WI38 (cell line): ENCODE data around the gene PRKCE.

Experiments
- H3K4me3 ChIP-seq: 2 replicates; pipeline ENCODE4 v1.5.1; 2011; ENCODE audit warnings: low read depth, mild to moderate bottlenecking, control low read depth, low read length
- TF ChIP-seq, protein P1 (sequence below): IDR thresholded peaks from 2 replicates; pipeline ENCODE4 v1.5.1; 2012; ENCODE audit warnings: low read depth, mild to moderate bottlenecking, control low read depth, low read length

Gene PRKCE

DNA sequence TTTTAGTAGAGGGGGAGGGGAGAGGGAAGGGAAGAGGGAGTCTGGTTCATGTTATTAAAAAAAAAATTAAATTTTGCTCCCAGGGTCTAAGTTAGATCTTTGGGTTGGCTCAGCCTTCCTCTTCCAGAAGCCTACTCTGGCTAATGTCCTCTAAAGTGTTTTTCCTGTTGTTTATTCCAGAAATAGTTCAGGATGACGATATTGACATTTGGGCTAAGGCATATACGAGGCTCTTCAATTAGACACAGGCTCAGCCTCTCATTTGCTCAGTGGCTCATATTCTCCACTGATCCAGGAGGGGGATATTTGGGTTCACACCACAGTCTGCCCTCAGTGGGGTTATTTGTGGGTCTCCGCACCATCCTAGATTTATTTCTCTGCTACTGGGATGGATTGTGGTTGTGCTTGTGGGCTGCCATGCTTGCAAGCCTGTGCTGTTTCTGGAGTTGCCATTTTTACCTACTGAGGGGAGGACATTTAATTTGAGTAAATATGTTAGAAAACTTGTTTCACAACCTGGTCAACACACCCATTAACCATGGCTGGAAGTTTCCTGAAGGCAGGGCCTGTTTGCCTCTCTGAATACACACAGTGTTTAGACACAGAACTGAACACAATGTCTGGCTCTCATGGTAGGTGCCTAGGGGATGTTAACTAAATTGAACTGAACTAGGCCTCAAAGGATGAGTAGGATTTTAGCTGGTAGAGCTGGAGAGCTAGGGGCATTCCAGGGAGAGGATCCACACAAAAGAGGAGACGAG is 388.2 kb downstream of the PRKCE start:
- no peak overlapping the region for H3K4me3 ChIP-seq
- TF ChIP-seq, protein P1, sequence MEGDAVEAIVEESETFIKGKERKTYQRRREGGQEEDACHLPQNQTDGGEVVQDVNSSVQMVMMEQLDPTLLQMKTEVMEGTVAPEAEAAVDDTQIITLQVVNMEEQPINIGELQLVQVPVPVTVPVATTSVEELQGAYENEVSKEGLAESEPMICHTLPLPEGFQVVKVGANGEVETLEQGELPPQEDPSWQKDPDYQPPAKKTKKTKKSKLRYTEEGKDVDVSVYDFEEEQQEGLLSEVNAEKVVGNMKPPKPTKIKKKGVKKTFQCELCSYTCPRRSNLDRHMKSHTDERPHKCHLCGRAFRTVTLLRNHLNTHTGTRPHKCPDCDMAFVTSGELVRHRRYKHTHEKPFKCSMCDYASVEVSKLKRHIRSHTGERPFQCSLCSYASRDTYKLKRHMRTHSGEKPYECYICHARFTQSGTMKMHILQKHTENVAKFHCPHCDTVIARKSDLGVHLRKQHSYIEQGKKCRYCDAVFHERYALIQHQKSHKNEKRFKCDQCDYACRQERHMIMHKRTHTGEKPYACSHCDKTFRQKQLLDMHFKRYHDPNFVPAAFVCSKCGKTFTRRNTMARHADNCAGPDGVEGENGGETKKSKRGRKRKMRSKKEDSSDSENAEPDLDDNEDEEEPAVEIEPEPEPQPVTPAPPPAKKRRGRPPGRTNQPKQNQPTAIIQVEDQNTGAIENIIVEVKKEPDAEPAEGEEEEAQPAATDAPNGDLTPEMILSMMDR, result no peak

DNA sequence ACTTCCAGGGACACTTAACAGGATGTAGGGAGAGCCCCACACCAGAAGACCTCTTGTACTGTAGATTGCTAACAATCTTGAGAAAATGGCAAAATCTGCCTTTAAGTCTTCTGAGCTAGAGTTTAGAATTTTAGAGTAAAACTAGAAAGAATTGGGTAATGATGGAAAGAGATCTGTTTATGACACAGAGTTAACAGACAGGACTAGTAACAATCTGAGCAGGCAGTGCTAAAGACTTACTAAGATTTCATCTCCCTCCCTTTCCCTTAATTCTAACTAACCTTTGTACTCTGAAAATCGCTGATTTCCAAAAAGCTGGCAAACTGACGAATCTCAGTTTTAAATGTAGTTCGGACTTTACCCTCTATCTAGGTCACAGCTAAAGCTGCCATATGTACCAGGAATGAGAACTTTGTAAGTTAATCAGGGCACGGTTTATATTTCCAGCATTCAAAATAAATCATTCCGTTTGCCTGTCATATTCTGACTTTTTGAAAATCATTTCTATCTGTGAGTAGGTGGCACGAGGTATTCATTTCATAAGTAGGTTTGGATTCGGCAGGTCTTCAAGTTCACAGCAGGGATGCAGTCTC is 389.2 kb downstream of the PRKCE start:
- TF ChIP-seq, protein P1, result no peak
- H3K4me3 ChIP-seq, result no peak overlapping the region

DNA sequence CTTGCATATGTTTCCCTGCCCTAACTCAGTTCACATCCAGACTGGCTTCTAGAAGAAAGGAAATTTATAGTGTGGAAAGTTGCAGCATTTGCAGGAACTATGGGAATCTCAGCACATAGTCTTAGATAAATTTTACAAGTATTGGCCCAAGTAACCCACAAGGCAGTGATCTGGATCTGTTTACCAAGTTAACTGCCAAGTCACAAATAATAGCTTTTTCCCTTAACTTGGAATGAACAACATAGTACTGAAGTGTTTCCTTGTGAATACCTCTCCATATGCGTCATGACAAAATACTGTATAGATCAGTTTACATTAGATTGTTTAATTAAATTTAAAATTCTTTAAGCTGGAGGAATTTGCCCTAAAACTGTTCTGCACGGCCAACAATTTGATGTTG is 390.0 kb downstream of the PRKCE start:
- TF ChIP-seq, protein P1, result no peak
- H3K4me3 ChIP-seq, result no peak overlapping the region

DNA sequence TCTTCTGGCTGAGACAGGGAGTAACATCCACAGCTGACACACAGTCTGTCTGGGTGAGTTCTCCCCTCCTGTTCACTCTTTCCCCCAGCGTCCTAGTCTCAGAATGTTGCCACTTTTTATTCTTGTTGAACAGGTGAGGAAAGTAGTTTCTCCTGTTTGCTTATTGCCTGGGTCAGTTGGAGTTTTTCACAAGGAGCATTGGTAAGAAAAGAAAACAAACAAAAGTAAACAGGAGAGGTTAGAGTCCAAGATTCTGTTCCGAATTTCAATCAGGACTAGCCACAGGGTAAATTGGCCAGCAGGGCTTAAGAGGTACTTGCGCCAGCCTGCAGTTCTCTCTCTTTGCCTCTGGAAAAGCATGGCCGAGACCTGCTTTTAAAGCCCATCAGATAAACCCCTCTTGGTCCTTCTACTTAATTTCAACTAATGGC is 390.7 kb downstream of the PRKCE start:
- H3K4me3 ChIP-seq, result no peak overlapping the region

DNA sequence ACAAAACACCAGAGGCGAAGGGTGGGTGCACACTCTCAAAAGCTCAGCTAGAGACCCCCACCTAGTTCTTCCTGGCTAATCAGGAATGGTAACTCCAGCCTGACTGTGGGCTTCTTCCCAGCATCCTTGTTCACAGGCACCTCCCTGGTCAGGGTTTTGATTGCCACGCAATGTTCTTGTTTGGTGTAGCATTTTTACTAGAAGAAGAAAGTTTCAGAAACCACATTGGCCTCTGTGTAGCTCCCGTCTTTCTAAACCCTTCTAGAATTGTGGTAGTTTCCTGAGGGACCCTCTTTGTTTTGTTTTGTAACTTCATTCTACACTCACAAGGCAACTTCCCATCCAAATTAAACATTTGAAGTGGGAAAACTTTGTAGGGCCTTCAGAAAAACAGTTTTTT is 391.2 kb downstream of the PRKCE start:
- no peak overlapping the region for H3K4me3 ChIP-seq
- TF ChIP-seq, protein P1, result no peak

More for the DNA sequence above, 390.7 kb downstream of the PRKCE start:
- TF ChIP-seq, protein P1, result no peak

DNA sequence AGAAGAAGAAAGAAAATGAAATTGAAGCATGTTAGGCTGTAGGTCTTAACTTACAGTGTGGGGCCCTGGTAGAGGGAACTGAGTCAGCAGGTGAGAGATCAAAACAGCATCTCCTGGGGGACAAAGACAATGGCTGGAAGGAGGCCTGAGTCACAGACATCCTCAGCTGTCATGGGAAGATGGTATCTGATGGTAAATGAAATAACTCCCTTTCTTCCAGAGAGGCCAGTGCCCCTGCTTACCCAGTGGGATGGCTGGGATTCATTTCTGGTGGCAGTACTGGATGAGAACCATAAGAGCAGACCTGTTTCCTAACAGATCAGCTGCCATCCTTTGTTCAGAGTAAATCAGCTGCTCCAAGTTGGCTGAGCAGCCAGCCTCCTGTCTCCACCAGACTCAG is 394.4 kb downstream of the PRKCE start:
- no peak overlapping the region for H3K4me3 ChIP-seq
- TF ChIP-seq, protein P1, result no peak

DNA sequence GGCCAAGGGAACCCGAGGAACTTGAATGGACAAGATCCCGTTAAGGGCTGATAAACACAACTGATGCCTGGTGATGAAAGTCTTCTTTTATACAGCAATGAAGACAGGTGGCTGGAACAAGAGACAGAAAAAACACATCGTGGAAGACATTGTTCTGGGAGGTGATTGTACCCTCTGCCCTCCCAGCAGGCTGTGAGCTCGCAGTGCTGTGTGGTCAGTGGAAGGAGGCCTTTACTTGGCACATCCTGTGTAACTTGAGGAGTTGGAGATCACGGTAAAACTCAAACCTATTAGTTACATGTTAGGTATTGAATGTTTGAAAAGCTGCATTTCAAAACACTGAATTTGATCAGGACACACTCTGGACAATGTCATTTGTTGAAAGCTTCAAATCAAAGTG is 395.8 kb downstream of the PRKCE start:
- TF ChIP-seq, protein P1, result no peak
- H3K4me3 ChIP-seq, result no peak overlapping the region
